ENCODE data around the gene MSANTD3. TPM values are rescaled to one million over a fixed set of nuclear protein-coding genes. Genes with fewer than 3 reads are reported as not detected.
"Not testable (repeated sequence)": the region's sequence is repeated elsewhere in the genome, so short reads cannot be mapped to it uniquely, and the experiment has no call there.

MSANTD3 gene
- polyA plus RNA-seq, 3 donors from 2014 or later: 3.3 to 10.0 (median 6.6) TPM

GRCh38 chr9:100413839-100414420 lies 13.0 kb upstream of the MSANTD3 start:
- Mint-ChIP-seq H3K4me1 (peaks cover 12 to 16% of the 10 kb centered on the region in 2 donors), H3K36me3 (peaks cover 0 to 4% (median 0%) of the 10 kb centered on the region in 3 donors), H3K27ac (no peak overlapping the region), H3K4me3 (peak overlapping the region in 1 of 5 donors; percentile 7), H3K9me3 (peaks cover 0 to 1% (median 0%) of the 10 kb centered on the region in 6 donors), H3K27me3 (ENCODE audit: low read depth in 3 of 3) (peaks cover 4 to 17% (median 11%) of the 10 kb centered on the region in 3 donors)
- no peak for DNase-seq

GRCh38 chr9:100417815-100418214 lies 9.1 kb upstream of the MSANTD3 start:
- H3K36me3 Mint-ChIP-seq: no peaks in the 10 kb centered on the region
- no peaks in the 10 kb centered on the region for H3K9me3 Mint-ChIP-seq
- no peak for DNase-seq
- no peak overlapping the region for H3K27ac Mint-ChIP-seq
- H3K4me3 Mint-ChIP-seq: no peak overlapping the region
- H3K27me3 Mint-ChIP-seq (ENCODE audit: low read depth in 3 of 3): peaks cover 6 to 21% (median 8%) of the 10 kb centered on the region in 3 donors
- no peaks in the 10 kb centered on the region for H3K4me1 Mint-ChIP-seq

DNA sequence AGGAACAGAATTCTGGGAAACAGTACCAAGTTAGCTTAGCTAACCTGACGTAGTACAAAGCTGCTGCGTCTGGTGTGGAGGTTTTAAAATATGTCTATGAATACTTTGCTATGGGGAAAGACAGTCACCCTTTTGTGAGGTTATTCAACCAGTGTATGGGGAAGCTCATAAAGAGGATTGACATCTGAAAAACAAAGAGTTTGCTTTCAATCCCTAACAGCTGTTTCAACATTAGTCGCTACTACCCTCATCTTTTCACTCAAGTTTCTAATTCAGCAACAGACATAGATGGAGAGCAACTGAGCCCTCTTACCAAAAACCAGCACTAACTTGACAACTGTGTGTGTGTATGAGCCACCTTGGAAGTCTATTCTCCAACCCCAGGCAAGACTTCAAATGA lies 7.8 kb upstream of the MSANTD3 start:
- DNase-seq: no peak
- Mint-ChIP-seq H3K4me1 (no peaks in the 10 kb centered on the region), H3K27me3 (ENCODE audit: low read depth in 3 of 3) (peaks cover 6 to 23% (median 8%) of the 10 kb centered on the region in 3 donors), H3K27ac (no peak overlapping the region), H3K4me3 (no peak overlapping the region), H3K9me3 (no peaks in the 10 kb centered on the region), H3K36me3 (no peaks in the 10 kb centered on the region)

GRCh38 chr9:100421116-100421515 lies 5.8 kb upstream of the MSANTD3 start:
- not testable (repeated sequence) for H3K4me3 Mint-ChIP-seq, H3K4me1 Mint-ChIP-seq, DNase-seq, H3K36me3 Mint-ChIP-seq, H3K9me3 Mint-ChIP-seq, H3K27ac Mint-ChIP-seq
- peaks cover 6 to 21% (median 6%) of the 10 kb centered on the region in 3 donors for H3K27me3 Mint-ChIP-seq (ENCODE audit: low read depth in 3 of 3)

DNA sequence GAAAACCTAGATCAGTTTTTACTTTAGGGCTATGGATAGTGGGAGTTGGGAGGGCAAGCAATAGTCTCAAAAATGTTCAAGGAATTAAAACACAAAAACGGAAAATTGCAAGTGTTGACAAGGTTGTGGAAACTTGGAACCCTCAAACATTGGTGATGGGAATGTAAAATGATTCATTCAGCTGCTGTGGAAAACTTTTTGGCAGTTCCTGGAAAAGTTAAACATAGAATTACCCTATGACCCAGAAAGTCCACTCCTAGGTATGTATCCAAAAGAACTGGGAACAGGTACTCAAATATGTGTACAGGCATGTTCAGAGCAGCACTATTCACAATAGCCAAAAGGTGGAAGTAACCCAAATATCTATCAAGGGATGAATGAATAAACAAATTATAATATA lies 1.2 kb upstream of the MSANTD3 start:
- Mint-ChIP-seq H3K9me3 (no peaks in the 10 kb centered on the region), H3K36me3 (peaks cover 0 to 8% (median 0%) of the 10 kb centered on the region in 3 donors), H3K27ac (peak overlapping the region in 3 of 6 donors; percentile 11 to 92 (median 49)), H3K4me1 (peaks cover 17 to 34% of the 10 kb centered on the region in 2 donors), H3K27me3 (ENCODE audit: low read depth in 3 of 3) (peaks cover 2 to 9% (median 5%) of the 10 kb centered on the region in 3 donors), H3K4me3 (peak overlapping the region; percentile 87 to 96 (median 96))
- no peak for DNase-seq

DNA sequence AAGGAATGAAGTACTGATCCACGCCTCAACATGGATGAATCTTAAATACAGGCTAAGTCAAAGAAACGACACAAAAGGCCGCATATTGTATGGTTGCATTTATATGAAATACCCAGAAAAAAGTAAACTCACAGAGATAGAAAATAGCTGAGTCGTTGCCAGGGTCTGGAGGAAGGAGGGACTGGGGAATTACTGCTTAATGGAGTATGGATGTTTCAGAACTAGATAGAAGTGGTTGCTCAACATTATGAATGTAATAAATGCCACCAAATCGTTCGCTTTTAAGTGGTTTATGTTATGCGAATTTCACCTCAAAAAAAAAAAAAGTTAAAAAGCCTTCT lies 784 bp upstream of the MSANTD3 start:
- Mint-ChIP-seq H3K4me3 (peak overlapping the region; percentile 87 to 96 (median 96)), H3K9me3 (no peaks in the 10 kb centered on the region), H3K27me3 (ENCODE audit: low read depth in 3 of 3) (peaks cover 2 to 9% (median 4%) of the 10 kb centered on the region in 3 donors), H3K36me3 (peaks cover 0 to 9% (median 0%) of the 10 kb centered on the region in 3 donors), H3K4me1 (peaks cover 17 to 34% of the 10 kb centered on the region in 2 donors), H3K27ac (peak overlapping the region; percentile 79 to 92 (median 89))
- no peak for DNase-seq

GRCh38 chr9:100427366-100428263 lies 672 bp downstream of the MSANTD3 start:
- Mint-ChIP-seq H3K4me1 (peaks cover 17 to 34% of the 10 kb centered on the region in 2 donors), H3K27me3 (ENCODE audit: low read depth in 3 of 3) (peaks cover 2 to 5% (median 3%) of the 10 kb centered on the region in 3 donors), H3K36me3 (peaks cover 0 to 9% (median 0%) of the 10 kb centered on the region in 3 donors), H3K27ac (peak overlapping the region; percentile 9 to 81 (median 49)), H3K4me3 (peak overlapping the region; percentile 64 to 84 (median 76)), H3K9me3 (no peaks in the 10 kb centered on the region)
- no peak for DNase-seq

DNA sequence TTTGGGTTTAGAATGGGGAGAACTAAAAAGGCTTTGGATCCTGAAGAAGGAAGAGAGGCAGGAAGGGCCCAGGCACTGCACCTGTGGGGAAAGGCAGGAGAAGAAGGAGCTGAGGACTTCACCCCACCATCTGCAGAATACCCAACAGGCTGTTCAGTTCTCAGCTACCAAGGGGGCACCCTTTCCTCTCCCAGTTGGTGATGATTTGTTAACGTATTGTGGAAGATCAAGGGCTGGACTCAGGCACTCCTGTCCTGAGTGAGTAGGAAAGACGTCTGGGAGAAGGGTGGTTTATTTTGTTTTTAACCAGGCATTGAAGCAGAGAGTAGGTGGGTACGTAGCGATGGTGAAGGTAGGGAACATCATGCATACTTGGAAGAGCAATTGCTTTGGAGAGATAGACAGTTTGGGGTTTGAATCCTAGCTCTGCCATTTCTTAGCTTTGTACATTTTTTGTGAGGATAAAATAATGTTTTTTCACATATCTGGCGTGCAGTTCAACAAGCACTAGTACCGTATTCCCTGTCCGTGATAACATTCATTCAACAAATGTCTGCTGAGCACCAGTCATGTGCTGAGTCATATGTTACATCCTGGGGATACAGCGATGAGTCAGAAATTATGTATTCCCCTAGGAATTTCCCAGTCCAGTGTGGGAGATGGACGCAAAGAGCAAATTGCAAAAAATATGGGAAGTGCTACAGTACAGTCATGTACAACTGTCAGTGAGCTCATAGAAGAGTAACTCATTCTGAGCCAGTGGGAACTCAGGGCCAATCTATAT lies 2.1 kb downstream of the MSANTD3 start:
- peak overlapping the region in 1 of 6 donors; percentile 54 for H3K27ac Mint-ChIP-seq
- peaks cover 17 to 34% of the 10 kb centered on the region in 2 donors for H3K4me1 Mint-ChIP-seq
- peaks cover 0 to 9% (median 0%) of the 10 kb centered on the region in 3 donors for H3K36me3 Mint-ChIP-seq
- no peak for DNase-seq
- H3K4me3 Mint-ChIP-seq: peak overlapping the region in 3 of 5 donors; percentile 30 to 48 (median 38)
- peaks cover 0 to 5% (median 1%) of the 10 kb centered on the region in 3 donors for H3K27me3 Mint-ChIP-seq (ENCODE audit: low read depth in 3 of 3)
- no peaks in the 10 kb centered on the region for H3K9me3 Mint-ChIP-seq

DNA sequence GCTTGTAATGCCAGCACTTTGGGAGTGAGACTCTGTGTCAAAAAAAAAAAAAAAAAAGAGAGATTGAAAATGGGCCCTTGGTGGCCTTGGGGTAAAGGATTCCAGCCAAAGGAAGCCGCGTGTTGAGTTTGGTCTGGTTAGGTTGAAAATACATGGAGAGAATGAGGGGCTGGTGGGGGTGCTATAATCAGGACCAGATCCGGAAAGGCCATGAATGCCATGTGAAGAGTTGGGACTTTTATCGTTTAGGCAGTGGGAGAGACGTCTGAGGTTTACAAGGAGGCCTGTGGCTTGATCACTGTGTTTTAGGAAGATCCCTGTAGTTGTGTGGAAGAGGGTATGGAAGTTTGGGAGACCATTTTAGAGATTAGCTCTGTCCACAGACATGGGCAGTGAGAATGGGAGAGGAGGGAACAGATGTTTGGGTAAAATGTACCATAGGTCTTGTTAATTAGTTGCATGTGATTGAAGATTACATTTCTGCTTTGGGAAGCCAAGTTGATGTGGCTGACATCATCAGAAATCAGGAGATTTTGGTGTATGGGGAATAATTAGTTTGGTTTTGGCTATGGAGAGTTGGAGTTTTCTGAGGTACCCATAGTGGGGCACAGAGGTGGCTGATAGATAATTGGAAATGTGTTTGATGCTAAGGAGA lies 3.5 kb downstream of the MSANTD3 start:
- H3K27ac Mint-ChIP-seq: peak overlapping the region in 2 of 6 donors; percentile 9 to 19
- peaks cover 0 to 5% (median 1%) of the 10 kb centered on the region in 3 donors for H3K27me3 Mint-ChIP-seq (ENCODE audit: low read depth in 3 of 3)
- no peak overlapping the region for H3K4me3 Mint-ChIP-seq
- H3K36me3 Mint-ChIP-seq: peaks cover 0 to 9% (median 0%) of the 10 kb centered on the region in 3 donors
- peaks cover 17 to 34% of the 10 kb centered on the region in 2 donors for H3K4me1 Mint-ChIP-seq
- no peak for DNase-seq
- H3K9me3 Mint-ChIP-seq: no peaks in the 10 kb centered on the region

- Mint-ChIP-seq H3K4me3 (no peak overlapping the region), H3K27ac (no peak overlapping the region), H3K27me3 (ENCODE audit: low read depth in 3 of 3) (peaks cover 0 to 1% (median 0%) of the 10 kb centered on the region in 3 donors), H3K36me3 (peaks cover 0 to 9% (median 0%) of the 10 kb centered on the region in 3 donors), H3K9me3 (no peaks in the 10 kb centered on the region), H3K4me1 (peaks cover 9 to 19% of the 10 kb centered on the region in 2 donors)
- no peak for DNase-seq
Observed at GRCh38 chr9:100431886-100432285, 4.9 kb downstream of the MSANTD3 start.

DNA sequence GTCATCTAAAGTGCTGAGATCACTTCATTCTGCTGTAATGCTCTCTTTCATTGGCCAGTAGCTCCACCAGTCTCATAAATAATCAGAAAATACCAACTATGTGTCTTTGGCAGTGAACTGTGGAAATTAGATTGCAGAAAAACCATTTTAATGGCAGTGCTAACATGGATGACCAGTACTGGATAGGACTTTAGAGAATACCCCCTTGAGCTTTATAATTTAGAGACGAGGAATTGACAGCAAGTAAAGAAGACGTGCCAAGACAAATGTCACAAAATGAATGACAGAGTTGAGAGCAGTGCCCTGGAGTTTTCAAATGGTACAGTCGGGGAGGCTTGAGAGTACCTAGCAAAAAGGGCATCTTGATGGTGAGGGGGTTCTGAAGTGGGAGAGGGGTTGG lies 5.8 kb downstream of the MSANTD3 start:
- Mint-ChIP-seq H3K4me1 (peaks cover 8 to 17% of the 10 kb centered on the region in 2 donors), H3K27me3 (ENCODE audit: low read depth in 3 of 3) (peaks cover 0 to 1% (median 0%) of the 10 kb centered on the region in 3 donors), H3K36me3 (peaks cover 0 to 9% (median 0%) of the 10 kb centered on the region in 3 donors), H3K4me3 (no peak overlapping the region), H3K27ac (peak overlapping the region in 1 of 6 donors; percentile 47), H3K9me3 (no peaks in the 10 kb centered on the region)
- DNase-seq: no peak

GRCh38 chr9:100436571-100436970 lies 9.6 kb downstream of the MSANTD3 start:
- no peak for DNase-seq
- Mint-ChIP-seq H3K36me3 (no peaks in the 10 kb centered on the region), H3K9me3 (no peaks in the 10 kb centered on the region), H3K27ac (no peak overlapping the region), H3K27me3 (ENCODE audit: low read depth in 3 of 3) (peaks cover 0 to under 1% (median 0%) of the 10 kb centered on the region in 3 donors), H3K4me3 (no peak overlapping the region), H3K4me1 (no peaks in the 10 kb centered on the region)
